ENCODE data around the gene IL17B. TPM values are rescaled to one million over a fixed set of nuclear protein-coding genes. Genes with fewer than 3 reads are reported as not detected.

IL17B gene
- total RNA-seq, 2 experiments from 2014 or later, result not detected

DNA sequence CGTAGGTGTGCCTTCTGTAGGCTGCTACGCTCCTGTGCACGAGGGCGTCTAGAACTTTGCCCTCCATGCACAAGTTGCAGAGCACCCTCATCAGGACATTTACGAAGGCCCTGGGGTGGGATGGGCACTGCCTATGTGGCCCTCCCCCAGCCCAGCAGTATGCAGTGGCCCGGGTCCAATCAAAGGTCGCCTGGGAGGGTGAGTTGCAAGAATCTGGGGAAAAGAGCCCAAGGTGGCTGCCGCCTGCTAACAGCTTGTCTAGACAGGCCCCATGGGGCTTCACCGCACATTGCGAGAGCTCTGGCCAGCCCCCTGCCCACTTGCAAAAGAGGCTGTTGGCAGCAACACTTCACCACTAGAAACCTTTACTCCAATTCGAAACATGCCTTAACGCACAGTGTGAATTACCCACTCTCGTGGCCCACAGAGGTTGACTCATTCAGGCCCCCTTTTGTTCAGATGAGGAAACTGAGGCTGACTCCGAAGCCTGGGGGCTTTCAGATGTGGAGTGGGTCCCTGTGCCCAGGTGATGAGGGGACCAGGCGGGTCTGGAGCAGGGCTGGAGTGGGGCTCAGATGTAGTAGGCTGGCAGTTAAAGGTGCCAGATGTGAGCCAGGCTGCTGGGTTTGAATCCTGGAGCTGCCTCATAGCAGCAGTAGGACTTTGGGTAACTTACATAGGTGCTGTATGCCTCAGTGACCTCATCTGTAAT, 31.8 kb upstream of the IL17B start:
- H3K4me3 Mint-ChIP-seq, result no peak overlapping the region

DNA sequence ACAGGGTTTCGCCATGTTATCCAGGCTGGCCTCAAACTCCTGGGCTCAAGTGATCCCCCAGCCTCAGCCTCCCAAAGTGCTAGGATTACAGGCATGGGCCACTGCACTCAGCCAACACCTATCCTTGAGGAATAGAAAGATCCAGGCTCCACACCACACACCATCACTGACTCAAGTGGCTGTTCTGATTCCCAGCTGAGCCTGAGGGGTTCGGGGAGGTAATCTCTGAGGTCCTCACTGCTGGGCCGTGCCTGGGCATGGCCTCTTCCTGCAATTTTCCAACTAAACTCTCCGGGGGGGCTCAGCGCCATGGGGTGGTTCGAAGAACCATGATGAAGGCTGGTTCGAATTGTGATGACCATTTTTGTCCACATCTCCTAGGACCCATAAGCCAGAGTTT, 31.0 kb upstream of the IL17B start:
- ATAC-seq (ENCODE audit: low read depth) (no peak), DNase-seq (no peak)
- Mint-ChIP-seq H3K27ac (no peak overlapping the region), H3K9me3 (no peaks in the 10 kb centered on the region), H3K36me3 (no peaks in the 10 kb centered on the region), H3K4me1 (no peaks in the 10 kb centered on the region), H3K27me3 (no peaks in the 10 kb centered on the region), H3K4me3 (no peak overlapping the region)
- POLR2A ChIA-PET, result no interaction called here

More for the DNA sequence above, 31.8 kb upstream of the IL17B start:
- no peaks in the 10 kb centered on the region for H3K27me3 Mint-ChIP-seq
- POLR2A ChIA-PET, result no interaction called here
- no peak for DNase-seq
- H3K4me1 Mint-ChIP-seq, result no peaks in the 10 kb centered on the region
- H3K9me3 Mint-ChIP-seq, result no peaks in the 10 kb centered on the region
- no peak overlapping the region for H3K27ac Mint-ChIP-seq
- no peak for ATAC-seq (ENCODE audit: low read depth)
- H3K36me3 Mint-ChIP-seq, result no peaks in the 10 kb centered on the region

DNA sequence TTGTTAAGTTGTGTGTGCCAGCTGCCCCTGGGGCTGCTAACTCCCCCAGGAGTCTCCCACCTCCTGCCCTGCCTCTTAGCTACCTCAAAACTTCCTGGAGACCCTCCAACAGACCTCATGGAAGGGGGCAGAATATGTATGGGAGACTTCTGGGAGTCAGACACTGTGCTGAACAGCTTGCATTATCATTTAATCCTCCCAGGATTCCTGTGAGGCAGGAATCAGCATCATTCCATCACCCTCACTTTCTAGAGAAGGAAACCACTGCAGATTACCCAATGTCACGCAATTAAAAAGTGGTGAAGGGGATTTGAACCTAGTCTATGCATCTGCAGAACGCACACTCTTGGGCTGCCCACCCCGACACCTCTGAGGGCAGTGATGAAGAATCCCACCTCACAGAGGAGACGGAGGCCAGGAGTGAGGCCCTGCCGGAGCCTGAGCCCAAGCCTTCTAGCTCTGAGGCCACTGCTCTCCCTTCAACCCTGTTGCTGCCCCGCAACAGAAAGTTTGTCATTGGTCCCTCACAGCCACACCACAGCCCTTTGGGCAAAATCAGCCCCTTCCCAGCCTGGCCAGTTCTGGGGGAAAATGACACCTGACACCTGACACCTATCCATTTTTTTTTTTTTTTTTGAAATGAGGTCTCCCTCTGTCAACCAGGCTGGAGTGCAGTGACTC, 30.3 kb upstream of the IL17B start:
- H3K4me3 Mint-ChIP-seq, result no peak overlapping the region

GRCh38 chr5:149408252-149409099, 29.4 kb upstream of the IL17B start:
- ATAC-seq (ENCODE audit: low read depth), result no peak

More for the DNA sequence above, 30.3 kb upstream of the IL17B start:
- Mint-ChIP-seq H3K9me3 (no peaks in the 10 kb centered on the region), H3K4me1 (no peaks in the 10 kb centered on the region), H3K27me3 (peaks cover under 1% of the 10 kb centered on the region), H3K27ac (no peak overlapping the region), H3K36me3 (no peaks in the 10 kb centered on the region)
- POLR2A ChIA-PET, result no interaction called here
- no peak for DNase-seq
- no peak for ATAC-seq (ENCODE audit: low read depth)

DNA sequence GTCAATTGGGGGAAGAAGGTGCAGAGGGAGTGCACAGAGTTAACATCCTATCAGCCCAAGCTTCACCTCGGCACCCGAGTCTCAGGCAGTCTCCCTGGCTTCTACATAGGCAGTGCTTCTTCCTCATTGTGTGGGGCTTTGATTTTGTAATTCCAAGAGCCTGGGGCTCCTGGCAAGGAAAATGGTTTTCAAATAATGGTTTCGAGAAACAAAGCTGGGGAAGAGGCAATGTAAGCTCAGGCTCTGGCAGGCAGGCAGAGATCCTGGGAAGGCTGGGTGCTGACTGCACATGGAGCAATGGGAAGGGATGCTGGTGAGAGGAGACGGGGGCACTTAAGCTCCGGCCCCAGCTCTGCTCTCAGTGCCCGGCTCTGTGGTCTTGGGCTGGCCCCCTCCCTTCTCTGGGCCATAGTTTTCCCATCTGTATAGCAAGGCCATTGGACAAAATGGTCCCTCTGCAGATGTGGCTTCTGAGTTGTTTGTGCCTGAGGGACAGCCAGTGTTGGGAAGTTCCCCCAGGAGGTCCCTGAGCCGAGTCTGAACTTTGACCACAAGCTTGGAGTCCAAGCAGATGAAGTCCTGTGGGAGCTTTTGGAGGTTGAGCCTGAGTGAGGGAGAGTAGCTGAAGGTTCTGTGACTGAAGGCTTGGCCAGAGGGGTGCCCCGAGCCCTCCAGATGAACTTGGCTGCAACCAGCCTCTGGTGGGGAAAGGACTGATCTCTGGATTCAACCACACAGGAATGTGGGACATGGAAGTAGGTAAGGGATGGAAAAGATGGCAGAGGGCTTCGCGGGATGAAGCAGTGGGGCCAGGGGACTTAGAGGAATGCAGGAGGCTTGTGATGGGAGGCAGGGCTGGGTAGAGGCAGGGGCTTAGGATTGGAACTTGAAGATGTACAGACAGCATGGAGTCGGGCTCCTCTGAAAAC, 28.5 kb upstream of the IL17B start:
- no peak for ATAC-seq (ENCODE audit: low read depth)
- Mint-ChIP-seq H3K4me3 (no peak overlapping the region), H3K4me1 (no peaks in the 10 kb centered on the region), H3K27me3 (peaks cover 3% of the 10 kb centered on the region), H3K27ac (no peak overlapping the region), H3K36me3 (no peaks in the 10 kb centered on the region), H3K9me3 (no peaks in the 10 kb centered on the region)
- POLR2A ChIA-PET, result no interaction called here
- no peak for DNase-seq

More at GRCh38 chr5:149408252-149409099, 29.4 kb upstream of the IL17B start:
- Mint-ChIP-seq H3K4me3 (no peak overlapping the region), H3K27me3 (peaks cover 3% of the 10 kb centered on the region), H3K36me3 (no peaks in the 10 kb centered on the region), H3K9me3 (no peaks in the 10 kb centered on the region), H3K4me1 (no peaks in the 10 kb centered on the region), H3K27ac (no peak overlapping the region)
- POLR2A ChIA-PET, result no interaction called here
- no peak for DNase-seq

GRCh38 chr5:149406979-149407306, 27.9 kb upstream of the IL17B start:
- POLR2A ChIA-PET, result no interaction called here
- ATAC-seq (ENCODE audit: low read depth), result no peak
- no peaks in the 10 kb centered on the region for H3K36me3 Mint-ChIP-seq
- H3K9me3 Mint-ChIP-seq, result no peaks in the 10 kb centered on the region
- H3K4me1 Mint-ChIP-seq, result no peaks in the 10 kb centered on the region
- no peak overlapping the region for H3K27ac Mint-ChIP-seq
- peaks cover 3% of the 10 kb centered on the region for H3K27me3 Mint-ChIP-seq
- no peak overlapping the region for H3K4me3 Mint-ChIP-seq
- no peak for DNase-seq

- POLR2A ChIA-PET, result no interaction called here
- ATAC-seq (ENCODE audit: low read depth), result no peak
- DNase-seq, result no peak
- Mint-ChIP-seq H3K27ac (no peak overlapping the region), H3K9me3 (no peaks in the 10 kb centered on the region), H3K4me1 (no peaks in the 10 kb centered on the region), H3K4me3 (no peak overlapping the region), H3K27me3 (peaks cover 3% of the 10 kb centered on the region), H3K36me3 (no peaks in the 10 kb centered on the region)
Observed at GRCh38 chr5:149406203-149406978, 27.3 kb upstream of the IL17B start.

DNA sequence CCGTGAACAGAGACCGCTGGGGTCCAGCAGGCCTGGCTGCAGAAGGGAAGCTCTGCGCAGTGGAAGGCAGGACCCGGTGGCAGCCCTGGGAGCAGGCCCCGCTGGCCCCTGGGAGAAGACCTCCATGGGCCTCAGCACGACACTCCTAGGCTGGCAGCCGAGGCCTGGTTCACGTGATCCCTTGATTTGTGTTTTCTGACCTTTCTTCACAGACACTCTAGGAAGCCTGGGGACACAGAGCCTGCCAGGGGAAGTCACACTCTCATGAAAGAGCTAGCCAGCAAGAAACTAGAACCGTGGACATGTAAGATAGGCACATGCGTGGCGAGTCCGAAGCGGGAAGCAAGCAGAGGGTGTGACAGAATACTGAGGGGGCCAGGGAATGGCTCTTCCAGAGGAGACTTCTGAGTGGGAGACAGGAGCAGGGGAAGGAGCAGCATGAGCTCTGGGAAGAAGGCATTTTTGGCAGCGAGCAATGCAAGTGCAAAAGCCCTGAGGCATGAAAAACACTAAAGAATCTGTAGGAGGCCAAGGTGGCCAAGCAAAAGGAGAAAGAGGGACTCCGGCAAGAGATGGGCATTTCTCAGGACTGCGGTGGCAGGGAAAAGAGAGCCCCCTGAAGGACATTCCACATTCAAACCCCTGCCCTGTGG, 26.6 kb upstream of the IL17B start:
- no peak for DNase-seq
- ATAC-seq (ENCODE audit: low read depth), result no peak
- Mint-ChIP-seq H3K27me3 (peaks cover 3% of the 10 kb centered on the region), H3K9me3 (no peaks in the 10 kb centered on the region), H3K27ac (no peak overlapping the region), H3K4me3 (no peak overlapping the region), H3K4me1 (no peaks in the 10 kb centered on the region), H3K36me3 (no peaks in the 10 kb centered on the region)
- POLR2A ChIA-PET, result no interaction called here

- Mint-ChIP-seq H3K27ac (no peak overlapping the region), H3K36me3 (no peaks in the 10 kb centered on the region), H3K27me3 (peaks cover 3% of the 10 kb centered on the region), H3K9me3 (no peaks in the 10 kb centered on the region), H3K4me3 (no peak overlapping the region), H3K4me1 (no peaks in the 10 kb centered on the region)
- ATAC-seq (ENCODE audit: low read depth) (no peak), DNase-seq (no peak)
- POLR2A ChIA-PET, result no interaction called here
Observed at GRCh38 chr5:149404746-149405549, 25.9 kb upstream of the IL17B start.

GRCh38 chr5:149403923-149404745, 25.0 kb upstream of the IL17B start:
- POLR2A ChIA-PET, result no interaction called here

GRCh38 chr5:149402291-149402690, 23.2 kb upstream of the IL17B start:
- H3K27ac Mint-ChIP-seq, result no peak overlapping the region
- no peak for ATAC-seq (ENCODE audit: low read depth)
- no peak overlapping the region for H3K4me3 Mint-ChIP-seq
- no peak for DNase-seq
- no peaks in the 10 kb centered on the region for H3K9me3 Mint-ChIP-seq
- POLR2A ChIA-PET, result no interaction called here
- no peaks in the 10 kb centered on the region for H3K4me1 Mint-ChIP-seq
- peaks cover 3% of the 10 kb centered on the region for H3K27me3 Mint-ChIP-seq
- H3K36me3 Mint-ChIP-seq, result no peaks in the 10 kb centered on the region

More at GRCh38 chr5:149403923-149404745, 25.0 kb upstream of the IL17B start:
- no peak overlapping the region for H3K4me3 Mint-ChIP-seq
- ATAC-seq (ENCODE audit: low read depth), result no peak
- no peak for DNase-seq
- peaks cover 3% of the 10 kb centered on the region for H3K27me3 Mint-ChIP-seq
- H3K9me3 Mint-ChIP-seq, result no peaks in the 10 kb centered on the region
- no peaks in the 10 kb centered on the region for H3K4me1 Mint-ChIP-seq
- H3K36me3 Mint-ChIP-seq, result no peaks in the 10 kb centered on the region
- no peak overlapping the region for H3K27ac Mint-ChIP-seq

Data from activated naive CD8-positive, alpha-beta T cell treated with anti-CD3 and anti-CD28 coated beads, Interleukin-2, amount 10 ng/mL, durations not matched to agents 7 days and 5 days (primary cell).